Kidney capillary endothelial cell (primary cell): ENCODE results near the gene HNRNPA3.
"Not testable (repeated sequence)": the region's sequence is repeated elsewhere in the genome, so short reads cannot be mapped to it uniquely, and the experiment has no call there.

Source experiments
- DNase-seq: peaks from one replicate; pipeline ENCODE4 v3.0.0-alpha.2; 2018; ENCODE audit warnings: low spot score

HNRNPA3 gene

GRCh38 chr2:177188482-177189469 lies 23.8 kb upstream of the HNRNPA3 start:
- no peak for DNase-seq

DNA sequence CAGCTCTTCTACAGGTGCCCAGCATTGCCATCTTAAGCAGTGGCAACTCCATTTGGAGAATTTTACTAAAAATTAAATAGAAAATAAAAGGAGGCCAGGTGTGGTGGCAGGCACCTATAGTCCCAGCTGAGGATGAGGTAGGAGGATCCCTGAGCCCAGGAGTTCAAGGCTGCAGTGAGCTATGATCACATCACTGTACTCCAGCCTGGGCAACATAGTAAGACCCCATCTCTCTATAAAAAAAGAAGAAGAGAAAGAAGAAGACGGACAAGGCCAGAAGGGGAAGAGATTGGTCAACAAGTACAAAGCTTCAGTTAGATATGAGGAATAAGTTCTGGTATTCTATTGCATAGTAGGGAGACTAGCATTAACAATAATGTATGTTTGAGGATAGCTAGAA lies 21.7 kb upstream of the HNRNPA3 start:
- no peak for DNase-seq

DNA sequence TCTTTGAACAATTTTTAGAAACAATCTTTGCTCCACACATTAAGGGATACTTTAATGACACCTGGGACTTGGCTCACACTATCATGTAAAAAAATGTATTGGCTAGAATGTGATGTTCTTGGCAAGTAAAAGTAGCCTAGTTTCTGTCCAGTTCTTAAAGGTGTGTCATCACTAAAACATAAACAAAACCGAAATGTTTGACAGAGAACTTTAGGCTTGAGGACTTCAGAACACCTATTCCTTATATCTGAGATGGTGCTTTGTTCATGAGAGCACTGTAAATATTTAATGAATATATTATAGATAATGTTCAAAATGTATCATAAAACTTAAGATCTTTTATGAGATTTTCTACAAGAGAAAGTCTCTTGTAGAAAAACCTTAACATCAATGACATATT lies 19.8 kb upstream of the HNRNPA3 start:
- no peak for DNase-seq

- DNase-seq = no peak
Measured at GRCh38 chr2:177193240-177193639, 19.4 kb upstream of the HNRNPA3 start.

DNA sequence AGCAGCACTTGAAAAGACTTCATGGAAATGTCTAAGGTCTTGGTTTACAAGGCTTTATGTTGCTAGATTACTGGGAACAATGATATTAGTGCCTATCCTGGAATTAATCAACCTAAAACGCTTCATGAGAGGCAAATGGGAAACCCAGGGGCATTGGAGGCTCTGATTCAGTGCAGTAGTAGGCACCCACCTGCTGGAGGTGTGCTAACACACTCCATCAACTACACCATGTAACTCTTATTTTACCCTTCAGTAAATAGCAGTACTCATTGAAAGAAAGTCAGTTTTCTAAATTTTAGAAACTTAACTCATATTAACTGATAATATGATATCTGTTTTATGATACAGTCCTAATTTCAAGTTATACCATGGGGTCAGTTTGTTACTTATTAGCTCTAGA lies 17.4 kb upstream of the HNRNPA3 start:
- no peak for DNase-seq

DNA sequence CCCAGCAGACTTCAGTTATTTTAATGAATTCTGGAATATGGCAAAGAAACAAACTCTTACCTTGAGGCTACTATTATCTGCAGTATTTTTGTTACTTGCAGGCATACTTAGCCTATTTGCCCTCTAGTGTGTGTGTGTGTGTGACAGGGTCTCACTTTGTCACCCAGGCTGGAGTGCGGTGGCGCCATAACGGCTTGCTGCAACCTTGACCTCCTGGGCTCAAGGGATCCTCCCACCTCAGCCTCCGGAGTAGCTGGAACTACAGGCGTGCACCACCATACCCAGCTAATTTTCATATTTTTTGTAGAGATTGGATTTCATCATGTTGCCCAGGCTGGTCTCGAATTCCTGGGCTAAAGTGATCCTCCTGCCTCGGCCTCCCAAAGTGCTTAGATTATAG lies 12.2 kb upstream of the HNRNPA3 start:
- not testable (repeated sequence) for DNase-seq

DNA sequence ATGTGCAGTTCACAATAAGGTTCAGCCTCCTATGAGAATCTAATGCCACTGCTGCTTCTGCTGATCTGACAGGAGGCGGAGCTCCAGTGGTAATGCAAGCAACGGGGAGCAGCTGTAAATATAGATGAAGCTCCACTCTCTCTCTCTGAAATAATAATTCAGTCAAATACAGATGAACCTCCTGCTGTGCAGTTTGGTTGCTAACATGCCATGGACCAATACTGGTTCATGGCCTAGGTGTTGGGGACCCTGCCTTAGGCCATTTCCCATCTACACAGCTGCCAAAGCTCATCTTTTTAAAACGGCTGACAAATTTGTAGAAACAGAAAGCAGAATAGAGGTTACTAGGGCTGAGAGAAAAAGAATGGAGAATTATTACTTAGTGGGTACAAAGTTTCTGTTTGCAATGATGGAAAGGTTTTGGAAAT lies 10.7 kb upstream of the HNRNPA3 start:
- no peak for DNase-seq

DNA sequence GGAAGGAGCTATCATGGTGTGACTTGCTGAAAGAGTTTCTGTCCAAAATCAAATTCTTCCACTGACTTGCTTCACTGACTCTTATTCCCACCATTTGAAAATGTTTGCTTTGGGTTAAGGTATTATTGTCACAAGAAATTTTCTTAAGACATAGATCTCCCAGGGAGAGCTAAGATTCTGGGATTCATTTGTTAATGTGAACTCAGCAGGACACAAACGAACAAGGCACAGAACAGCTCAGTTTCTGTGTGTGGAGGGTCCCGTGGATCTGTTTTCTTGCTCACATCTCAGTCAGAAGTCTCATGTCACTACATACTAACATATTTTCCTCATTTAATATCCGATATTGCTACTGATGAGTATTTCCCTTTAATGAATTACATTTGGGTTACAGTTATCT lies 8.2 kb upstream of the HNRNPA3 start:
- DNase-seq = no peak

- no peak for DNase-seq
Measured at GRCh38 chr2:177207101-177207500, 5.5 kb upstream of the HNRNPA3 start.

GRCh38 chr2:177211169-177211568 lies 1.4 kb upstream of the HNRNPA3 start:
- DNase-seq = no peak

- no peak for DNase-seq
Measured at GRCh38 chr2:177211576-177212105, 953 bp upstream of the HNRNPA3 start.

DNA sequence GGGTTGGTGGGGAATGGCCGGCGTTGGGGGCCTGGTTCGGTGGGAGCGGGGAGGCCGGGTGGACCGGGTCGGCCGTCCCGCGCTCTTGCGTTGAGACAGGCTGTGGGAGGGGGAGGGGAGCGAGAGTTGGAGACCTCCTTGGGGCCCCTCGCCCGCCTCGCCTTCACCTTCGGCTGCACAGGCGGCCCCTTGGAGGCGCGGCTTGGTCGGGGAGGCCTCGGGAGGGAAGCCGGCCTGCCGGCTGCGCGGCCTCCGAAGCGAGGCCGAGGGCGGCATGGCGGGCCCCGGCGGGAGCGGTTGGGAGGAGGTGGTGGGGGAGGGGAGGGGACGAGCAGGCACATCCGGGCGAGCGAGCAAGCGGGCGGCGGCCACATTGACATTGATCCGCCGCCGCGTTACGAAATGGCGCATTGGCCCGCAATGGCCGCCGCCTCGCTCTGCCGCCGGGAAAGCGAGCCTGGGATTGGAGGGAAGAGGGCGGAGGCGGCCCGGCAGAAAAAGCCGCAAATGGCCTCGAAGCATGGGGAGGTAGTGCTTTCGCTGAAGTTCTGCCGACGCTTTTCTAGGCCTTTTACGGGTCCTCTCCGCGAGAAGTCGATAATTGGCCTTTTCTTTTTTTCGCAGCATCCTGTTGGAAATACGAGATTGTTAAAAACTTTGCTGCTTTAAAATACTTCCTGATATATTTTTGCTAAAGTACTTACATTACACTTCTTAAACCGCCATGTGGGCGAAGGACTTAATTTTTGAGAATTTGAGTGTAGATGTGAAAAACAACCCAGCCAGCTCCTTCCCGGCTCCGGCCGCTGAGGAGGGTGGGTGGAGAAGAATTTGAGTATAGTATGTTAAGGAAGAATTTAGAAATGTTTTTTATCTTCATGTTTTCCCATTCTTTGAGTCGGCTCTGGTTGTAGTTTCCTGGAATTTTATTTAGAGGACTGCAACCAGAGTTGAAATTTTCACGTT lies 580 bp downstream of the HNRNPA3 start:
- peak; percentile 78 for DNase-seq

DNA sequence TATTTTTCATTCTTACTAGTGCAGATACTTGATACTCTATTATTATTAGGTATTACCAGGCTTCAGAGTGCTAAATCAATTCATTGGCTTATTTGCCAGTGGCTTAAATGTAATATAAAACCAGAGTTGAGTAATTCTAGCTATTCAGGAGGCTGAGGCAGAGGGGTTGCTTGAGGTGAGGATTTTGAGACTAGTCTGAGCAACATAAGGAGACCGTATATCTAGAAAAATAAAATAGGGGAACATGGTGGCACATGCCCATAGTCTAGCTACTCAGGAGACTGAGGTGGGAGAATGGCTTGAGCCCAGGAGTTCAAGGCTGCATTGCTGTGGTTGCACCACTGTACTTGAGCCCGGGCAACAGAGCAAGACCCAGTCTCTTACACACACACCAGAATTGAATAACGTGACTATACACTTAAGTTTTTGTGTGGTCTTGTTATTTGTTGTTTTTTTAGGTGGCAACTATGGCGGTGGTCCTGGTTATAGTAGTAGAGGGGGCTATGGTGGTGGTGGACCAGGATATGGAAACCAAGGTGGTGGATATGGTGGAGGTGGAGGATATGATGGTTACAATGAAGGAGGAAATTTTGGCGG lies 4.8 kb downstream of the HNRNPA3 start:
- DNase-seq = no peak

GRCh38 chr2:177219787-177220186 lies 7.2 kb downstream of the HNRNPA3 start:
- not testable (repeated sequence) for DNase-seq

GRCh38 chr2:177221534-177221933 lies 8.9 kb downstream of the HNRNPA3 start:
- no peak for DNase-seq

DNA sequence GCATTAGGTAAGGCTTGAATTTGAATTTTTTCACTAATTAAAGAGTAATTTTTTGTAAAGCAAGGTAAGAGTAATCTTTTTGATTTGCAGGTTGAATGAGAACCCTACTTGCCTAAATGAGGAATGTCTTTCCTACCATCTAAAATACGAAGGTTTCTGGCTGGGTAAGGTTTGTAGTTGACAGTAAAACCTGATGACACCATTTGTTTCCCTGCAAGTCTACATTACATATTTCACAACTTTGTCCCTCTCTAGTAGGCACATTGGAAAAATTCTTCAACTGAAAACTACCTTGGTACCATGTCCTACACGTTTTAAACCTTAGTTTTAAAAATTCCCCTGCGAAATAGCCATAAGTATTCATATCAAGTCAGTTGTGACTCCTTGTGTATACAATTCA lies 9.4 kb downstream of the HNRNPA3 start:
- no peak for DNase-seq

DNA sequence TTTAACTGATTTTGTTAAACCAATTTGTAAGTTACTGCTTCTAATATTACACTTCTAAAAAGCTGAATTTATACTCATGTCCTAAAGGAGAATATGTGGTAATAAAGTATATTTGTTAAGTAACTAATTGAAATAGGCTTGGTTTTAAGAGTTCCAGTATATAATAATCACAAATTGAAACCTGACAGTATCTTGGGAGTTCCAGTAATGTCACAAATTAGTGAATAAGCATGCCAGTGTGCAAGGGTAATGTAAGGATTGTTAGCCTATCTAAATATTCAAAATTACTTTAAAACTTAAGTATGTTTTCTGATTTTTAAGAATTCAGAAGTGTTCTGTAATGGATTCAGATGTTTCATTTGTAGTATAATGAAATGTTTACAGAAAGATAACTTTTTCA lies 10.8 kb downstream of the HNRNPA3 start:
- not testable (repeated sequence) for DNase-seq

GRCh38 chr2:177225965-177226360 lies 13.4 kb downstream of the HNRNPA3 start:
- DNase-seq = no peak

GRCh38 chr2:177229442-177230242 lies 17.0 kb downstream of the HNRNPA3 start:
- DNase-seq = no peak

DNA sequence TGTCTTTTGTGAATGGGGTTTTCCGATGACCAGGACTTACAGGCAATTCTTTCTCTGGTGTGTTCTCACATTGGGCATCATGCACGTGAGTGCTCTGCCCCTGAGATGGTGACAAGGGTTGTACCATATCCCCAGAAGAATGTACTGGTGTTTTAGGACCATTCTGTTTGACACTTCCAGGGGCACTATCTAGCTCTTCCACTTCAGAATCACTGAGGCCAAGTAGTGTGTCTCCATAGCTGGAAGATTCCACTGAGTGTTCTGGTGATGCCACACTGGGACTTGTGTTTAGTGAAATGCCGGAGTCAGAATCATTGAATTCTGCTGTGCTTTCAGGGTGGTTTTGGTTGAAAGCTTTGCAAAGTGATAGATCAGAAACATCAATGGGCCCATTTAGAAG lies 18.7 kb downstream of the HNRNPA3 start:
- no peak for DNase-seq

- DNase-seq = no peak
Measured at GRCh38 chr2:177232098-177232704, 19.6 kb downstream of the HNRNPA3 start.
